ENCODE data around the gene SIAH1. TPM values are rescaled to one million over a fixed set of nuclear protein-coding genes. Genes with fewer than 3 reads are reported as not detected.
A peak's percentile ranks its signal among the peaks of the same experiment; 100 is the strongest.
"Not testable (repeated sequence)": the region's sequence is repeated elsewhere in the genome, so short reads cannot be mapped to it uniquely, and the experiment has no call there.

Gene SIAH1
- total RNA-seq, 4 donors from 2014 or later = 26.1 to 44.3 (median 40.1) TPM

DNA sequence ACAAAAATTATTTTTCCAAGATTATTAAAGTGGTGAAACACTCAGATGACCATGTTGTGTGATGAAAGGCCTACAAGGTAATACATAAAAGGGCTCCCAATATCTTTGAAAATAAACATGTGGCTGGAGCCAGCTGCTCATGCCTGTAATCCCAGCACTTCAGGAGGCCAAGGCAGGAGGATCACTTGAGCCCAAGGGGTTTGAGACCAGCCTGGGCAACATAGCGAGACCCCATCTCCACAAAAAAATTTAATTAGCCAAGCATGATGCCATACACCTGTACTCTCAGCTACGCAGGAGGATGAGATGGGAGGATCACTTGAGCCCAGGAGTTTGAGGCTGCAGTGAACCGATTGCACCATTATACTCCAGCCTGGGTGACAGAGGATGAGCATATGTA is 26.8 kb downstream of the SIAH1 start:
- Histone ChIP-seq H3K27ac (no peak overlapping the region), H3K4me3 (no peak overlapping the region), H3K9me3 (no peaks in the 10 kb centered on the region), H3K36me3 (peaks cover 0 to 23% (median 0%) of the 10 kb centered on the region in 3 donors), H3K27me3 (no peaks in the 10 kb centered on the region), H3K4me1 (peaks cover 0 to 48% (median 4%) of the 10 kb centered on the region in 4 donors)
- no peak for TF ChIP-seq POLR2A (IDR thresholded peaks at IDR 0.05)
- TF ChIP-seq EP300 (IDR thresholded peaks at IDR 0.05) = no peak
- DNase-seq (ENCODE audit: low spot score in 2 of 2) = no peak
- 91 to 96% methylated on average over 3 of the region's 3 CpGs for WGBS, 2 donors

DNA sequence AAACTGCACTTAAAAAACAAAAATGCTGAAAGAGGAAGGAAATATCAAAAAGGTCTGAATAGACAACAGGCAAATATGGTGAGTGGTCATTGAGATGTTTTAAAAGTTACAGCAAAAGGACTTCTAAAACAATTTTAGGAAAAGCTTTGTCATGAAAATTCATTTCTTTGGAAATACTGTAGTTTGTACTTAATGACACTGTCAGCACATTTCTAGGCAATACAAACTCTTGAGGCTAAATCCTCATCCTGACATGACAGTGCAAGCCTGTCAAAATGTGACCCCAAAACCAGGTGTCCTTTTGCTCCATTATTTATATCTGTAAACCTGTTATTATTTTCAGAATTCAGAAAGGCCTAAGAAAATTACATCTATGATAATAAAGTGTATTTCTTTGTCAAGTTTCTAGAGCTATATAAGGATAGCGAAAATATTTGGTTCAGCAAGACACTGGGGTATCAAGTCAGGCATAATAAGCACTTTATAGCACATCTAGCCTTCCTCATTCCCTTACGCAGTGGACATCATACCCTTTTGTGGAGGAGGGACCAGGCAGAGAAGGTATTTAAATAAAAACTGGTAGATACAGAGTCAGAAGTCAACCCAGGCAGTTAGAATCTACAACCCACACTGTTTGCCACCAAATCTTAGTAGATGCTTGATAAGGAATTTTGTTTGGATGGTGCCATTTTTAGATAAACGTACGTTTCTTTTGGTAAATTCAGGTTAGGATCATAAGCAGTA is 28.4 kb downstream of the SIAH1 start:
- Histone ChIP-seq H3K4me3 (no peak overlapping the region), H3K27ac (no peak overlapping the region), H3K4me1 (peaks cover 0 to 43% (median 4%) of the 10 kb centered on the region in 4 donors), H3K27me3 (no peaks in the 10 kb centered on the region), H3K9me3 (no peaks in the 10 kb centered on the region), H3K36me3 (peaks cover 0 to 29% (median 0%) of the 10 kb centered on the region in 3 donors)
- no peak for DNase-seq (ENCODE audit: low spot score in 2 of 2)
- TF ChIP-seq POLR2A (IDR thresholded peaks at IDR 0.05) (no peak), EP300 (IDR thresholded peaks at IDR 0.05) (no peak)
- TF ChIP-seq, protein P1, sequence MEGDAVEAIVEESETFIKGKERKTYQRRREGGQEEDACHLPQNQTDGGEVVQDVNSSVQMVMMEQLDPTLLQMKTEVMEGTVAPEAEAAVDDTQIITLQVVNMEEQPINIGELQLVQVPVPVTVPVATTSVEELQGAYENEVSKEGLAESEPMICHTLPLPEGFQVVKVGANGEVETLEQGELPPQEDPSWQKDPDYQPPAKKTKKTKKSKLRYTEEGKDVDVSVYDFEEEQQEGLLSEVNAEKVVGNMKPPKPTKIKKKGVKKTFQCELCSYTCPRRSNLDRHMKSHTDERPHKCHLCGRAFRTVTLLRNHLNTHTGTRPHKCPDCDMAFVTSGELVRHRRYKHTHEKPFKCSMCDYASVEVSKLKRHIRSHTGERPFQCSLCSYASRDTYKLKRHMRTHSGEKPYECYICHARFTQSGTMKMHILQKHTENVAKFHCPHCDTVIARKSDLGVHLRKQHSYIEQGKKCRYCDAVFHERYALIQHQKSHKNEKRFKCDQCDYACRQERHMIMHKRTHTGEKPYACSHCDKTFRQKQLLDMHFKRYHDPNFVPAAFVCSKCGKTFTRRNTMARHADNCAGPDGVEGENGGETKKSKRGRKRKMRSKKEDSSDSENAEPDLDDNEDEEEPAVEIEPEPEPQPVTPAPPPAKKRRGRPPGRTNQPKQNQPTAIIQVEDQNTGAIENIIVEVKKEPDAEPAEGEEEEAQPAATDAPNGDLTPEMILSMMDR (IDR thresholded peaks at IDR 0.05) = no peak
- 84 to 86% methylated on average over 4 of the region's 4 CpGs for WGBS, 2 donors

GRCh38 chr16:48354877-48355855 is 30.0 kb downstream of the SIAH1 start:
- Histone ChIP-seq H3K4me1 (peaks cover 0 to 31% (median 4%) of the 10 kb centered on the region in 4 donors), H3K9me3 (no peaks in the 10 kb centered on the region), H3K27me3 (no peaks in the 10 kb centered on the region), H3K4me3 (no peak overlapping the region), H3K27ac (peak overlapping the region in 1 of 4 donors; percentile 22), H3K36me3 (peaks cover 0 to 38% (median 0%) of the 10 kb centered on the region in 3 donors)
- 87% methylated on average over 11 of the region's 11 CpGs for WGBS, 2 donors
- no peak for DNase-seq (ENCODE audit: low spot score in 2 of 2)
- TF ChIP-seq EP300 (IDR thresholded peaks at IDR 0.05) (no peak), POLR2A (IDR thresholded peaks at IDR 0.05) (no peak)
- TF ChIP-seq, protein P1 (IDR thresholded peaks at IDR 0.05) = no peak

- H3K9me3 ChIP-seq; H3K27me3 ChIP-seq; DNase-seq (ENCODE audit: low spot score in 2 of 2); H3K4me3 ChIP-seq; H3K27ac ChIP-seq: not testable (repeated sequence)
- Histone ChIP-seq H3K36me3 (peaks cover 0 to 46% (median 0%) of the 10 kb centered on the region in 3 donors), H3K4me1 (peaks cover 0 to 23% (median 4%) of the 10 kb centered on the region in 4 donors)
- 95 to 97% methylated on average over 5 of the region's 5 CpGs for WGBS, 2 donors
Measured at GRCh38 chr16:48354385-48354784, 30.8 kb downstream of the SIAH1 start.

- no peak overlapping the region for H3K4me3 ChIP-seq
- TF ChIP-seq POLR2A (IDR thresholded peaks at IDR 0.05) (no peak), EP300 (IDR thresholded peaks at IDR 0.05) (peak; percentile 17 to 57)
- TF ChIP-seq, protein P1 (IDR thresholded peaks at IDR 0.05) = peak; percentile 68 to 91 (median 82)
Measured at GRCh38 chr16:48353565-48354163, 31.5 kb downstream of the SIAH1 start.

More at GRCh38 chr16:48353565-48354163, 31.5 kb downstream of the SIAH1 start:
- Histone ChIP-seq H3K27me3 (no peaks in the 10 kb centered on the region), H3K36me3 (peaks cover 0 to 53% (median 0%) of the 10 kb centered on the region in 3 donors), H3K9me3 (no peaks in the 10 kb centered on the region), H3K4me1 (peaks cover 0 to 22% (median 4%) of the 10 kb centered on the region in 4 donors), H3K27ac (peak overlapping the region in 1 of 4 donors; percentile 32)
- WGBS, 2 donors = 25% methylated on average over 7 of the region's 7 CpGs
- peak in 1 of 2 donors; percentile 64 for DNase-seq (ENCODE audit: low spot score in 2 of 2)
